Femur (tissue), 1 donor: ENCODE data around the gene VWA8.
"Not testable (repeated sequence)": the region's sequence is repeated elsewhere in the genome, so short reads cannot be mapped to it uniquely, and the experiment has no call there.

ENCODE experiments used
- DNase-seq: peaks from one replicate; pipeline ENCODE4 v3.0.0-alpha.2; 2017

Gene VWA8

GRCh38 chr13:41802043-41802683 is 158.7 kb downstream of the VWA8 start:
- DNase-seq, result no peak

GRCh38 chr13:41791056-41791455 is 169.9 kb downstream of the VWA8 start:
- DNase-seq, result no peak

- peak; percentile 25 for DNase-seq
Measured at GRCh38 chr13:41788552-41788951, 172.4 kb downstream of the VWA8 start.

- DNase-seq, result no peak
Measured at GRCh38 chr13:41785402-41786172, 175.3 kb downstream of the VWA8 start.

- no peak for DNase-seq
Measured at GRCh38 chr13:41782086-41782485, 178.8 kb downstream of the VWA8 start.

GRCh38 chr13:41780715-41781706 is 179.9 kb downstream of the VWA8 start:
- no peak for DNase-seq

- DNase-seq, result no peak
Measured at GRCh38 chr13:41775251-41775650, 185.7 kb downstream of the VWA8 start.

GRCh38 chr13:41774605-41775218 is 186.2 kb downstream of the VWA8 start:
- no peak for DNase-seq

- DNase-seq, result no peak
Measured at GRCh38 chr13:41767801-41768200, 193.1 kb downstream of the VWA8 start.

GRCh38 chr13:41766439-41766838 is 194.5 kb downstream of the VWA8 start:
- DNase-seq, result no peak

GRCh38 chr13:41765813-41766212 is 195.1 kb downstream of the VWA8 start:
- DNase-seq, result no peak

- DNase-seq, result no peak
Measured at GRCh38 chr13:41765020-41765419, 195.9 kb downstream of the VWA8 start.

- DNase-seq, result no peak
Measured at GRCh38 chr13:41764558-41764957, 196.4 kb downstream of the VWA8 start.

- no peak for DNase-seq
Measured at GRCh38 chr13:41763782-41764181, 197.1 kb downstream of the VWA8 start.

GRCh38 chr13:41762796-41763195 is 198.1 kb downstream of the VWA8 start:
- DNase-seq, result no peak

- no peak for DNase-seq
Measured at GRCh38 chr13:41756198-41756880, 204.6 kb downstream of the VWA8 start.

- no peak for DNase-seq
Measured at GRCh38 chr13:41751734-41752445, 209.0 kb downstream of the VWA8 start.

GRCh38 chr13:41751277-41751676 is 209.6 kb downstream of the VWA8 start:
- DNase-seq, result no peak

- no peak for DNase-seq
Measured at GRCh38 chr13:41746259-41746658, 214.7 kb downstream of the VWA8 start.

GRCh38 chr13:41745496-41745895 is 215.4 kb downstream of the VWA8 start:
- DNase-seq, result not testable (repeated sequence)

GRCh38 chr13:41742917-41743552 is 217.9 kb downstream of the VWA8 start:
- DNase-seq, result no peak
